ENCODE data around the gene IL24.

IL24 gene

GRCh38 chr1:206880314-206880713 lies 16.9 kb upstream of the IL24 start:
- DNase-seq (ENCODE audit: low read depth in 2 of 2), result no peak

- DNase-seq (ENCODE audit: low read depth in 2 of 2), result no peak
These were observed 14.7 kb upstream of the IL24 start for GRCh38 chr1:206882555-206882954.

- no peak for DNase-seq (ENCODE audit: low read depth in 2 of 2)
These were observed 14.1 kb upstream of the IL24 start for GRCh38 chr1:206883160-206883559.

GRCh38 chr1:206883876-206884275 lies 13.4 kb upstream of the IL24 start:
- DNase-seq (ENCODE audit: low read depth in 2 of 2), result no peak

GRCh38 chr1:206885341-206886060 lies 11.7 kb upstream of the IL24 start:
- no peak for DNase-seq (ENCODE audit: low read depth in 2 of 2)

GRCh38 chr1:206886831-206887230 lies 10.4 kb upstream of the IL24 start:
- no peak for DNase-seq (ENCODE audit: low read depth in 2 of 2)

- DNase-seq (ENCODE audit: low read depth in 2 of 2), result no peak
These were observed 9.5 kb upstream of the IL24 start for GRCh38 chr1:206887701-206888100.

- no peak for DNase-seq (ENCODE audit: low read depth in 2 of 2)
These were observed 6.8 kb upstream of the IL24 start for GRCh38 chr1:206890125-206891060.

GRCh38 chr1:206891412-206891811 lies 5.8 kb upstream of the IL24 start:
- DNase-seq (ENCODE audit: low read depth in 2 of 2), result no peak

- DNase-seq (ENCODE audit: low read depth in 2 of 2), result no peak
These were observed 4.8 kb upstream of the IL24 start for GRCh38 chr1:206892351-206892984.

- DNase-seq (ENCODE audit: low read depth in 2 of 2), result no peak
These were observed 3.9 kb upstream of the IL24 start for GRCh38 chr1:206893380-206893779.

- DNase-seq (ENCODE audit: low read depth in 2 of 2), result no peak
These were observed 1.9 kb upstream of the IL24 start for GRCh38 chr1:206895325-206895724.

- DNase-seq (ENCODE audit: low read depth in 2 of 2), result no peak
These were observed 1.4 kb upstream of the IL24 start for GRCh38 chr1:206895837-206896242.

GRCh38 chr1:206896261-206896660 lies 982 bp upstream of the IL24 start:
- no peak for DNase-seq (ENCODE audit: low read depth in 2 of 2)

GRCh38 chr1:206898089-206898914 lies 1.1 kb downstream of the IL24 start:
- no peak for DNase-seq (ENCODE audit: low read depth in 2 of 2)

- no peak for DNase-seq (ENCODE audit: low read depth in 2 of 2)
These were observed 1.7 kb downstream of the IL24 start for GRCh38 chr1:206898915-206899431.

GRCh38 chr1:206899717-206900116 lies 2.5 kb downstream of the IL24 start:
- no peak for DNase-seq (ENCODE audit: low read depth in 2 of 2)

- DNase-seq (ENCODE audit: low read depth in 2 of 2), result no peak
These were observed 2.9 kb downstream of the IL24 start for GRCh38 chr1:206900149-206900548.

GRCh38 chr1:206901944-206902343 lies 4.7 kb downstream of the IL24 start:
- DNase-seq (ENCODE audit: low read depth in 2 of 2), result no peak

GRCh38 chr1:206902702-206903101 lies 5.5 kb downstream of the IL24 start:
- DNase-seq (ENCODE audit: low read depth in 2 of 2), result no peak

GRCh38 chr1:206903687-206904086 lies 6.4 kb downstream of the IL24 start:
- DNase-seq (ENCODE audit: low read depth in 2 of 2), result no peak

Measured in activated CD4-positive, alpha-beta T cell treated with anti-CD3 and anti-CD28 coated beads for 24 hours (primary cell).